Vagina (tissue), 2 donors: ENCODE results near the gene FBLIM1.

ENCODE experiments used
- POLR2A ChIP-seq, 2 donors: fragments of 450-650 bp; IDR thresholded peaks; one replicate each; pipeline ENCODE4 v1.6.1; 2017; ENCODE audit warnings: antibody characterized with exemption in 2 of 2, mild to moderate bottlenecking in 2 of 2, moderate library complexity in 2 of 2
- POLR2AphosphoS5 ChIP-seq, 2 donors: sonication (generic); formaldehyde crosslinking; IDR thresholded peaks; one replicate each; pipeline ENCODE4 v1.9.0; 2017; ENCODE audit warnings: antibody characterized with exemption in 2 of 2, mild to moderate bottlenecking in 2 of 2, low read depth in 1 of 2; ENCODE audit not compliant: insufficient read depth in 1 of 2
- TF ChIP-seq, protein P1 (sequence below), 3 experiments: fragments of 450-650 bp in 2 of 3; fragments of 200-600 bp in 1 of 3; sonication (generic) in 1 of 3; IDR thresholded peaks; one replicate each; pipeline ENCODE4 v1.5.1; 2017 to 2019; ENCODE audit warnings: antibody characterized with exemption in 3 of 3, mild to moderate bottlenecking in 2 of 3, moderate library complexity in 2 of 3

- TF ChIP-seq, protein P1, sequence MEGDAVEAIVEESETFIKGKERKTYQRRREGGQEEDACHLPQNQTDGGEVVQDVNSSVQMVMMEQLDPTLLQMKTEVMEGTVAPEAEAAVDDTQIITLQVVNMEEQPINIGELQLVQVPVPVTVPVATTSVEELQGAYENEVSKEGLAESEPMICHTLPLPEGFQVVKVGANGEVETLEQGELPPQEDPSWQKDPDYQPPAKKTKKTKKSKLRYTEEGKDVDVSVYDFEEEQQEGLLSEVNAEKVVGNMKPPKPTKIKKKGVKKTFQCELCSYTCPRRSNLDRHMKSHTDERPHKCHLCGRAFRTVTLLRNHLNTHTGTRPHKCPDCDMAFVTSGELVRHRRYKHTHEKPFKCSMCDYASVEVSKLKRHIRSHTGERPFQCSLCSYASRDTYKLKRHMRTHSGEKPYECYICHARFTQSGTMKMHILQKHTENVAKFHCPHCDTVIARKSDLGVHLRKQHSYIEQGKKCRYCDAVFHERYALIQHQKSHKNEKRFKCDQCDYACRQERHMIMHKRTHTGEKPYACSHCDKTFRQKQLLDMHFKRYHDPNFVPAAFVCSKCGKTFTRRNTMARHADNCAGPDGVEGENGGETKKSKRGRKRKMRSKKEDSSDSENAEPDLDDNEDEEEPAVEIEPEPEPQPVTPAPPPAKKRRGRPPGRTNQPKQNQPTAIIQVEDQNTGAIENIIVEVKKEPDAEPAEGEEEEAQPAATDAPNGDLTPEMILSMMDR (IDR thresholded peaks at IDR 0.05) = no peak
- TF ChIP-seq POLR2AphosphoS5 (IDR thresholded peaks at IDR 0.05; ENCODE audit: insufficient read depth in 1 of 2, low read depth in 1 of 2) = no peak
- TF ChIP-seq POLR2A (IDR thresholded peaks at IDR 0.05) = no peak
Measured at GRCh38 chr1:15748264-15748663, 10.3 kb upstream of the FBLIM1 start.
